ENCODE results near the gene ADGRG6. TPM values are rescaled to one million over a fixed set of nuclear protein-coding genes. Genes with fewer than 3 reads are reported as not detected.
"Not testable (repeated sequence)": the region's sequence is repeated elsewhere in the genome, so short reads cannot be mapped to it uniquely, and the experiment has no call there.

ADGRG6 gene
- total and polyA plus RNA-seq, 12 donors: 0.72 to 24.6 (median 5.3) TPM

- Histone ChIP-seq H3K4me3 (no peak overlapping the region), H3K27ac (no peak overlapping the region), H3K4me1 (replicated peaks in 1 of 2) (no peaks in the 10 kb centered on the region), H3K36me3 (replicated peaks in 1 of 2) (no peaks in the 10 kb centered on the region), H3K9me3 (replicated peaks in 1 of 3) (no peaks in the 10 kb centered on the region), H3K27me3 (no peaks in the 10 kb centered on the region)
- DNase-seq: no peak
- TF ChIP-seq CTCF (IDR thresholded peaks at IDR 0.05): no peak
- TF ChIP-seq POLR2A (IDR thresholded peaks at IDR 0.05): no peak
- 26 to 51% (median 44%) methylated on average over 1 of the region's 1 CpG for WGBS, 4 donors
- intact Hi-C loops (cut with DNase I): no loop called here
These were observed 25.6 kb upstream of the ADGRG6 start for GRCh38 chr6:142276256-142276655.

- Histone ChIP-seq H3K9me3 (replicated peaks in 1 of 3) (no peaks in the 10 kb centered on the region), H3K36me3 (replicated peaks in 1 of 2) (no peaks in the 10 kb centered on the region), H3K4me1 (replicated peaks in 1 of 2) (no peaks in the 10 kb centered on the region), H3K27me3 (no peaks in the 10 kb centered on the region), H3K4me3 (no peak overlapping the region), H3K27ac (no peak overlapping the region)
- WGBS, 4 donors: 53 to 65% (median 59%) methylated on average over 5 of the region's 5 CpGs
- TF ChIP-seq POLR2A (IDR thresholded peaks at IDR 0.05) (no peak), CTCF (IDR thresholded peaks at IDR 0.05) (no peak)
- DNase-seq: no peak
- intact Hi-C loops (cut with DNase I): no loop called here
These were observed 22.2 kb upstream of the ADGRG6 start for GRCh38 chr6:142279350-142280180.

GRCh38 chr6:142280265-142280664 lies 21.5 kb upstream of the ADGRG6 start:
- WGBS, 4 donors: 77 to 94% (median 79%) methylated on average over 1 of the region's 1 CpG
- H3K4me1 ChIP-seq (replicated peaks in 1 of 2): no peaks in the 10 kb centered on the region
- no peak overlapping the region for H3K27ac ChIP-seq
- H3K4me3 ChIP-seq: no peak overlapping the region
- H3K27me3 ChIP-seq: no peaks in the 10 kb centered on the region
- intact Hi-C loops (cut with DNase I): no loop called here
- DNase-seq: no peak
- no peaks in the 10 kb centered on the region for H3K9me3 ChIP-seq (replicated peaks in 1 of 3)
- TF ChIP-seq CTCF (IDR thresholded peaks at IDR 0.05) (no peak), POLR2A (IDR thresholded peaks at IDR 0.05) (no peak)
- no peaks in the 10 kb centered on the region for H3K36me3 ChIP-seq (replicated peaks in 1 of 2)

- Histone ChIP-seq H3K4me3 (no peak overlapping the region), H3K27me3 (no peaks in the 10 kb centered on the region), H3K4me1 (replicated peaks in 1 of 2) (no peaks in the 10 kb centered on the region), H3K9me3 (replicated peaks in 1 of 3) (no peaks in the 10 kb centered on the region), H3K27ac (no peak overlapping the region), H3K36me3 (replicated peaks in 1 of 2) (no peaks in the 10 kb centered on the region)
- 93 to 97% (median 95%) methylated on average over 4 of the region's 4 CpGs for WGBS, 4 donors
- no peak for DNase-seq
- intact Hi-C loops (cut with DNase I): no loop called here
- TF ChIP-seq POLR2A (IDR thresholded peaks at IDR 0.05) (no peak), CTCF (IDR thresholded peaks at IDR 0.05) (no peak)
These were observed 20.9 kb upstream of the ADGRG6 start for GRCh38 chr6:142280927-142281326.

GRCh38 chr6:142283138-142283537 lies 18.7 kb upstream of the ADGRG6 start:
- H3K9me3 ChIP-seq (replicated peaks in 1 of 3); H3K4me1 ChIP-seq (replicated peaks in 1 of 2); intact Hi-C loops (cut with DNase I); H3K4me3 ChIP-seq; DNase-seq; H3K36me3 ChIP-seq (replicated peaks in 1 of 2); H3K27me3 ChIP-seq; H3K27ac ChIP-seq: not testable (repeated sequence)
- WGBS, 4 donors: 93 to 100% (median 97%) methylated on average over 2 to 3 of the region's 4 CpGs
